Effector memory CD8-positive, alpha-beta T cell (primary cell): ENCODE data around the gene DGLUCY.
"Not testable (repeated sequence)": the region's sequence is repeated elsewhere in the genome, so short reads cannot be mapped to it uniquely, and the experiment has no call there.

ENCODE experiments used
- ATAC-seq: fragments of 150-1000 bp; cut with Tn5 transposase; replicated peaks from 2 replicates; pipeline ENCODE4 v1.10.0; 2021; ENCODE audit warnings: mild to moderate bottlenecking, moderate library complexity
- DNase-seq, 3 experiments: peaks; one replicate each; pipeline ENCODE4 v3.0.0; 2021
- H3K27ac Mint-ChIP-seq, 2 donors: one replicate each; pipeline ENCODE4 v1.8.0; 2022; ENCODE audit warnings: mild to moderate bottlenecking in 2 of 2, mixed read lengths in 2 of 2, moderate library complexity in 2 of 2
- H3K27me3 Mint-ChIP-seq, 2 donors: one replicate each; pipeline ENCODE4 v1.8.0; 2022; ENCODE audit warnings: mixed read lengths in 2 of 2
- H3K36me3 Mint-ChIP-seq: one replicate; pipeline ENCODE4 v1.8.0; 2022; ENCODE audit warnings: mild to moderate bottlenecking, moderate library complexity, mixed read lengths; ENCODE audit not compliant: insufficient read depth
- H3K4me1 Mint-ChIP-seq, 2 donors: one replicate each; pipeline ENCODE4 v1.8.0; 2022; ENCODE audit warnings: low read depth in 2 of 2, mixed read lengths in 2 of 2
- H3K4me3 Mint-ChIP-seq, 2 donors: one replicate each; pipeline ENCODE4 v1.8.0; 2022; ENCODE audit warnings: mild to moderate bottlenecking in 2 of 2, mixed read lengths in 2 of 2, moderate library complexity in 2 of 2
- H3K9me3 Mint-ChIP-seq, 2 donors: one replicate each; pipeline ENCODE4 v1.8.0; 2022; ENCODE audit warnings: mixed read lengths in 2 of 2
- total RNA-seq, 9 experiments: gene quantifications; one replicate each; lab custom pipeline; 2026; lab: John Stamatoyannopoulos, UW

Gene DGLUCY, protein sequence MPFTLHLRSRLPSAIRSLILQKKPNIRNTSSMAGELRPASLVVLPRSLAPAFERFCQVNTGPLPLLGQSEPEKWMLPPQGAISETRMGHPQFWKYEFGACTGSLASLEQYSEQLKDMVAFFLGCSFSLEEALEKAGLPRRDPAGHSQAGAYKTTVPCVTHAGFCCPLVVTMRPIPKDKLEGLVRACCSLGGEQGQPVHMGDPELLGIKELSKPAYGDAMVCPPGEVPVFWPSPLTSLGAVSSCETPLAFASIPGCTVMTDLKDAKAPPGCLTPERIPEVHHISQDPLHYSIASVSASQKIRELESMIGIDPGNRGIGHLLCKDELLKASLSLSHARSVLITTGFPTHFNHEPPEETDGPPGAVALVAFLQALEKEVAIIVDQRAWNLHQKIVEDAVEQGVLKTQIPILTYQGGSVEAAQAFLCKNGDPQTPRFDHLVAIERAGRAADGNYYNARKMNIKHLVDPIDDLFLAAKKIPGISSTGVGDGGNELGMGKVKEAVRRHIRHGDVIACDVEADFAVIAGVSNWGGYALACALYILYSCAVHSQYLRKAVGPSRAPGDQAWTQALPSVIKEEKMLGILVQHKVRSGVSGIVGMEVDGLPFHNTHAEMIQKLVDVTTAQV
- total RNA-seq = 32.9 to 189 (median 67.2) reads per million in 9 experiments

DNA sequence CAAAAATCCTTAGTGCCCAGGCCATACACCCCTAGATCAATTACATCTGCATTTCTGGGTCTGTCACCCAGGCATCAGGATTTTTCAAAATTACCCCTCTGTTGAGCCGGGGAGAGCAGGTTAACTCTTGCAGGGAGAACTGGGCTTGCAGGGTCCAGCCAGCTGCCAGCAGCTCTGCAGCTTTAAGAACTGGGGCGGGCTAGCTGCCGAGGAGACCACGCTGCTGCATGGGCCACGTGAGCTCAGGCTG, at the start of gene DGLUCY:
Gene DGLUCY, plus strand, starts transcription at position 245 of the 250 bp plus-strand sequence. CDS start 46,222 bp downstream, outside the sequence.
- Mint-ChIP-seq H3K36me3 (peaks cover 10% of the 10 kb centered on the region), H3K4me3 (peak within 1 kb of the TSS; percentile 90 to 96), H3K9me3 (no peaks in the 10 kb centered on the region), H3K27me3 (no peaks in the 10 kb centered on the region), H3K27ac (peak within 1 kb of the TSS; percentile 97), H3K4me1 (peaks cover 62 to 68% of the 10 kb centered on the region in 2 donors)
- DNase-seq (no peak), ATAC-seq (peak; percentile 81)

DNA sequence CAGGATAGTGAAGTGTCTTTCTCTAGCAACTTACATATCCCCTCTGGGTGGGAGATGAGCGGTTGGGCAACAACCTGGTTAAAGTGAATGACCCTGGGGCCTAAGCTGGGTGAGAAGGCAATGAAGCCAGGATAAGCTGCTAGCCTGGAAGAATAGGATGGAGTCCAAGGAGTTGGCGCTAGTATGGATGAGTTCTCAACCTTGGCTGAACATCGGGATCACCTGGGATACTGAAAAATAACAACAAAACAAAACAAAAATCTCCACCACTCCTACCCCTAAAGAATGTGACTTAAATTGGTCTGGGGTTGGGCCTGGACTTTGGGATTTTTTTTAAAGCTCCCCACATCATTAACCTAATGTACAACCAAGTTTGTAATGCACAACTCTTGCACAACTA, 48.6 kb upstream of the DGLUCY start:
- Mint-ChIP-seq H3K4me1 (peaks cover 45 to 61% of the 10 kb centered on the region in 2 donors), H3K9me3 (peaks cover 6 to 10% of the 10 kb centered on the region in 2 donors), H3K4me3 (peak overlapping the region; percentile 3 to 28), H3K36me3 (peaks cover 26% of the 10 kb centered on the region), H3K27ac (peak overlapping the region in 1 of 2 donors; percentile 54), H3K27me3 (no peaks in the 10 kb centered on the region)
- no peak for ATAC-seq
- DNase-seq = no peak

DNA sequence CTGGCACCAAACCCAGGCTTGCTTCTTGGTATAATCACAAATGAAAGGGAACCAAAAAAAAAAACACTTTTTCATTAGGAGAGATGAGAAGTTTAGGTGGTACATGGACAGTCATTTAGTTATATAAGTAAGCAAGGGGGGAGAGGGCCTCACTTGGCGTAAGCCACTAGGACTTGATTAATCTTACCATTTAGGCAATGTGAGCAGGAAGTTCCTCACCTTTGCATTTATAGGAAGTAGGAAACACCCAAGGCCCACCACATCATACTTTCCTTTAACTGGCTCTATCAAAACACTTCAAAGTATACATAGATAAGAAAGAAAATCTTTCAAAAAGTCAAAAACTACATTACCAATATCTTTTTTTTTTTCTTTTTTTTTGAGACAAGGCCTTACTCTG, 46.7 kb upstream of the DGLUCY start:
- H3K9me3 Mint-ChIP-seq = peaks cover 6 to 10% of the 10 kb centered on the region in 2 donors
- peak overlapping the region; percentile 57 to 72 for H3K4me3 Mint-ChIP-seq
- ATAC-seq = peak; percentile 14
- H3K27ac Mint-ChIP-seq = peak overlapping the region; percentile 78 to 81
- peaks cover 26% of the 10 kb centered on the region for H3K36me3 Mint-ChIP-seq
- peak in 1 of 3 experiments; percentile 12 for DNase-seq
- peaks cover 45 to 61% of the 10 kb centered on the region in 2 donors for H3K4me1 Mint-ChIP-seq
- no peaks in the 10 kb centered on the region for H3K27me3 Mint-ChIP-seq

GRCh38 chr14:91068642-91069041, 45.2 kb upstream of the DGLUCY start:
- H3K9me3 Mint-ChIP-seq = peaks cover 3 to 5% of the 10 kb centered on the region in 2 donors
- peak overlapping the region; percentile 40 to 72 for H3K4me3 Mint-ChIP-seq
- ATAC-seq (peak; percentile 45), DNase-seq (no peak)
- peak overlapping the region in 1 of 2 donors; percentile 81 for H3K27ac Mint-ChIP-seq
- peaks cover 38 to 50% of the 10 kb centered on the region in 2 donors for H3K4me1 Mint-ChIP-seq
- H3K27me3 Mint-ChIP-seq = no peaks in the 10 kb centered on the region
- H3K36me3 Mint-ChIP-seq = peaks cover 19% of the 10 kb centered on the region

DNA sequence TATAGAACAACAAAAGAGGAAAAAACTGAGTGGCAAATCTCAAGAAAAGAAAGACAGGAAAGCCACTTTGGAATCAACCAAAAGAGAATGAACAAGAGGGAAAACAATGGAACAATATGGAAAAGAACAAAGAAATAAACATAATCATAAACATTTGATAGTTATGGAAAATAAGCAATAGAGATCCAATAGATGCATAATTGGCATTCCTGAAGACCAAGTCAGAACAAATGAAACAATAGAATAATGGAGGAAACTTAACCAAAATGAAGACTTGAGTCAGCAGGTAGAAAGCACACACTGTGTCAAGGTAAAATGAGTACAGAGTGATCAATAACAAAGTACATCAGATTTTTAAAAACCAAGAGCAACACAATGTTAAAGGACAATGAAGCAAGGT, 43.3 kb upstream of the DGLUCY start:
- H3K27me3 Mint-ChIP-seq = no peaks in the 10 kb centered on the region
- no peak for ATAC-seq
- no peak for DNase-seq
- no peak overlapping the region for H3K4me3 Mint-ChIP-seq
- H3K36me3 Mint-ChIP-seq = peaks cover 17% of the 10 kb centered on the region
- H3K27ac Mint-ChIP-seq = no peak overlapping the region
- H3K9me3 Mint-ChIP-seq = no peaks in the 10 kb centered on the region
- H3K4me1 Mint-ChIP-seq = peaks cover 23 to 40% of the 10 kb centered on the region in 2 donors

DNA sequence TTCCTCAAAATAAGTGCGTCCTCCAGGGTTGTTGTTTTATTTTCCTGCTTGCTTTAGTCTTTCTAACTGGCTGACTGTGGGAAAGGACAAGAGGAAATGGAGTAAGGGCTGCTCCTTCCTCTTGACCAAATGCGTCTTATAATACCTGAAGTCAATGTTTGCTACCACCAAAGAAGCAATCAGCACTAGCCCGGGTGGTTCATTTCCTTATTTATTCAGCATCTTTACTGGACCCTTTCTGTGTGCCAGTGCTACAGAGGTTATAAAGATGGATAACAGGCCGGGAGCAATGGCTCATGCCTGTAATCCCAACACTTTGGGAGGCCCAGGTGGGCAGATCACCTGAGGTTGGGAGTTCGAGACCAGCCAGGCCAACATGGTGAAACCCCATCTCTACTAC, 38.3 kb upstream of the DGLUCY start:
- H3K36me3 Mint-ChIP-seq = no peaks in the 10 kb centered on the region
- H3K27me3 Mint-ChIP-seq = no peaks in the 10 kb centered on the region
- peaks cover 26 to 37% of the 10 kb centered on the region in 2 donors for H3K4me1 Mint-ChIP-seq
- H3K27ac Mint-ChIP-seq = peak overlapping the region in 1 of 2 donors; percentile 26
- no peaks in the 10 kb centered on the region for H3K9me3 Mint-ChIP-seq
- ATAC-seq (no peak), DNase-seq (no peak)
- no peak overlapping the region for H3K4me3 Mint-ChIP-seq

- Mint-ChIP-seq H3K36me3 (no peaks in the 10 kb centered on the region), H3K4me3 (peak overlapping the region; percentile 69 to 75), H3K9me3 (no peaks in the 10 kb centered on the region), H3K4me1 (peaks cover 26 to 37% of the 10 kb centered on the region in 2 donors), H3K27ac (peak overlapping the region; percentile 78 to 95), H3K27me3 (no peaks in the 10 kb centered on the region)
- DNase-seq = peak; percentile 34 to 52 (median 38)
- peak; percentile 100 for ATAC-seq
Observed at GRCh38 chr14:91078095-91078737, 35.7 kb upstream of the DGLUCY start.

GRCh38 chr14:91080071-91080470, 33.8 kb upstream of the DGLUCY start:
- ATAC-seq = no peak
- H3K4me1 Mint-ChIP-seq = peaks cover 24 to 37% of the 10 kb centered on the region in 2 donors
- no peaks in the 10 kb centered on the region for H3K27me3 Mint-ChIP-seq
- H3K4me3 Mint-ChIP-seq = no peak overlapping the region
- no peak overlapping the region for H3K27ac Mint-ChIP-seq
- no peaks in the 10 kb centered on the region for H3K36me3 Mint-ChIP-seq
- H3K9me3 Mint-ChIP-seq = no peaks in the 10 kb centered on the region
- no peak for DNase-seq

- DNase-seq (no peak), ATAC-seq (no peak)
- peaks cover 13 to 28% of the 10 kb centered on the region in 2 donors for H3K4me1 Mint-ChIP-seq
- no peak overlapping the region for H3K27ac Mint-ChIP-seq
- no peaks in the 10 kb centered on the region for H3K9me3 Mint-ChIP-seq
- H3K4me3 Mint-ChIP-seq = no peak overlapping the region
- H3K27me3 Mint-ChIP-seq = no peaks in the 10 kb centered on the region
- H3K36me3 Mint-ChIP-seq = no peaks in the 10 kb centered on the region
Observed at GRCh38 chr14:91082282-91082681, 31.6 kb upstream of the DGLUCY start.

DNA sequence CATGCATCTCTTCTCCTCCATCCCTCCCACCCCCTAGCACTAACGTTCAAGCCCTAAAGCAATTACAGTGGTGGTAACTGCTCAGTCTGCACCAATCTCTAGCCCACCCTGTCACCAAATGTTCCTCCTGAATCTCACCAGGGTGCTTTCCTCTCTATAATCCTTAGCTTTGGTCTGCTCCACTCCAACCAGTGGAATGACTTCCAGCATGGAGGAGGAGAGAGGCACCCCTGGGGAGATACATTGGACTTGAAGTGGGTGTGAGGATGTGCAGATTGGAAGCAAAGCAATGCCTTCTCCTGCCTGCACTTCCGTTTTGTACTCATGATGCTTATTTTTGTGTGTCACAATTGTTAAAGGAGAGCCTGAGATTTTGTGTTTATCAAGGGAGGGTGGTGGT, 29.4 kb upstream of the DGLUCY start:
- Mint-ChIP-seq H3K4me1 (peaks cover 4 to 12% of the 10 kb centered on the region in 2 donors), H3K4me3 (no peak overlapping the region), H3K27me3 (no peaks in the 10 kb centered on the region), H3K27ac (peak overlapping the region; percentile 6 to 67), H3K36me3 (no peaks in the 10 kb centered on the region), H3K9me3 (no peaks in the 10 kb centered on the region)
- ATAC-seq (no peak), DNase-seq (no peak)

DNA sequence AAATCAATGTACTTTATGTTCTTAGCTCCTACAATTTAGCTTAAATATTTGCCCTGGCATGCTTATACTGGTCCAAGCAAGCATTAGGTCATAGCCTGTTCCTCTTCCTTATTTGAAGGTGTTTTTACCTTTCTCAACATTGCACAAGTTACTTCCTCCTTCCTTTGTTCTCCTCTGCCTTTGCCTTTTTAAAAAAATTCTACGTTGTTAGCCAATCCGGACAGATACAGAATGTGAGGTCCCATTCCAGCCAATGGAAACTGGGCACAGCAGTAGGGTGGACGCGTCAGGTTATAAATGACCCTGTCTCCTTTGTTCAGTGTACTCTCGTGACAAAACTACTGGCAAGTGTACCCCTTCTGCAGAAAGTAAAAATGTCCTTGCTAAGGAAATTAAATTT, 26.4 kb upstream of the DGLUCY start:
- not testable (repeated sequence) for H3K27ac Mint-ChIP-seq, H3K27me3 Mint-ChIP-seq, DNase-seq, H3K36me3 Mint-ChIP-seq, H3K4me3 Mint-ChIP-seq, ATAC-seq, H3K9me3 Mint-ChIP-seq, H3K4me1 Mint-ChIP-seq

DNA sequence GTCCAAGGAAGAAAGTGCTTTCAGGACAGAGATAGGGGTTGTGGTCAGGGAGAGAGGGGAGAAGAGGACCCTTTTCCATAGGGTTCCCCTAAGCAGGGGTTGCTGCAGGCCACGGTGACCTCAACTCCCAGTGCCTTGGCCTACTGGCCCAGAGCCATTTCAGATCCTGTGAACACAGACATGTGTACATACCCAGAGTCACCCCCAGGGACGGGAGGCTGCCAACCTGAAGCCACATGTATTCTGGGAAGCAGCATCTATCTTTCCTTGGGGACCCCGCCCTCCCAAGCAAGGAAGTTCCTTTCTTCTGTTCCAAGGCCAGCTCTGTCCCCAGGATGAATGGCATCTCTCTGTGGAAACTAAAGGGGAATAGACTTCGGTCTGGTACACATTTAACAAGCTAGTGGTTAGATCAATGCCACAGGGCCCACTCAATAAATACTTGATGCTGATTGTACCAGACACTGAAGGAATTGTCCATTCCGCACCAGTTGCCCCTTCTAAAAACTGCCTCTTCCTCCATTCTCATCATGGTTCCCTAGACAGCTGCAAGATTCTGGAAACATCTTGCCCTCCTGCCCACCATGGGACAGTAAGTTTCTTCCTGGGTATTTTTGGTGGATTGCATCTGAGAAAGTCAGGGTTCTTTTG, 25.2 kb upstream of the DGLUCY start:
- ATAC-seq (no peak), DNase-seq (no peak)
- Mint-ChIP-seq H3K4me1 (peaks cover 0 to 8% of the 10 kb centered on the region in 2 donors), H3K9me3 (no peaks in the 10 kb centered on the region), H3K27me3 (no peaks in the 10 kb centered on the region), H3K36me3 (no peaks in the 10 kb centered on the region), H3K4me3 (no peak overlapping the region), H3K27ac (no peak overlapping the region)

- Mint-ChIP-seq H3K27ac (no peak overlapping the region), H3K9me3 (no peaks in the 10 kb centered on the region), H3K27me3 (no peaks in the 10 kb centered on the region), H3K36me3 (no peaks in the 10 kb centered on the region), H3K4me3 (no peak overlapping the region), H3K4me1 (peaks cover 0 to 8% of the 10 kb centered on the region in 2 donors)
- DNase-seq (no peak), ATAC-seq (no peak)
Observed at GRCh38 chr14:91089958-91090535, 23.8 kb upstream of the DGLUCY start.
